Retina (tissue), 1 donor: Measurements from ENCODE around the gene PIEZO2.
"Not testable (repeated sequence)": the region's sequence is repeated elsewhere in the genome, so short reads cannot be mapped to it uniquely, and the experiment has no call there.

Source experiments
- DNase-seq: peaks from one replicate; pipeline ENCODE4 v3.0.0-alpha.2; 2016

PIEZO2 gene

GRCh38 chr18:10890022-10890421 lies 259.3 kb downstream of the PIEZO2 start:
- DNase-seq: no peak

- no peak for DNase-seq
These were observed 270.7 kb downstream of the PIEZO2 start for GRCh38 chr18:10878703-10879102.

- DNase-seq: no peak
These were observed 271.4 kb downstream of the PIEZO2 start for GRCh38 chr18:10877987-10878386.

GRCh38 chr18:10875811-10876210 lies 273.6 kb downstream of the PIEZO2 start:
- no peak for DNase-seq

GRCh38 chr18:10872304-10872703 lies 277.1 kb downstream of the PIEZO2 start:
- no peak for DNase-seq

GRCh38 chr18:10864722-10865121 lies 284.6 kb downstream of the PIEZO2 start:
- no peak for DNase-seq

GRCh38 chr18:10863026-10863425 lies 286.3 kb downstream of the PIEZO2 start:
- no peak for DNase-seq

GRCh38 chr18:10860928-10861327 lies 288.4 kb downstream of the PIEZO2 start:
- DNase-seq: no peak

GRCh38 chr18:10860382-10860781 lies 289.0 kb downstream of the PIEZO2 start:
- no peak for DNase-seq

GRCh38 chr18:10858477-10858876 lies 290.9 kb downstream of the PIEZO2 start:
- DNase-seq: no peak

GRCh38 chr18:10856132-10856531 lies 293.2 kb downstream of the PIEZO2 start:
- no peak for DNase-seq

- no peak for DNase-seq
These were observed 296.7 kb downstream of the PIEZO2 start for GRCh38 chr18:10852385-10853303.

- DNase-seq: peak; percentile 17
These were observed 297.5 kb downstream of the PIEZO2 start for GRCh38 chr18:10851824-10852319.

GRCh38 chr18:10850840-10851239 lies 298.5 kb downstream of the PIEZO2 start:
- no peak for DNase-seq

GRCh38 chr18:10850216-10850615 lies 299.2 kb downstream of the PIEZO2 start:
- DNase-seq: no peak

- DNase-seq: no peak
These were observed 301.5 kb downstream of the PIEZO2 start for GRCh38 chr18:10847907-10848306.

GRCh38 chr18:10847408-10847790 lies 302.0 kb downstream of the PIEZO2 start:
- DNase-seq: no peak

GRCh38 chr18:10846657-10847407 lies 302.5 kb downstream of the PIEZO2 start:
- no peak for DNase-seq

GRCh38 chr18:10846035-10846434 lies 303.3 kb downstream of the PIEZO2 start:
- not testable (repeated sequence) for DNase-seq

GRCh38 chr18:10843565-10843964 lies 305.8 kb downstream of the PIEZO2 start:
- no peak for DNase-seq

GRCh38 chr18:10842861-10843260 lies 306.5 kb downstream of the PIEZO2 start:
- DNase-seq: no peak

GRCh38 chr18:10842371-10842770 lies 307.0 kb downstream of the PIEZO2 start:
- no peak for DNase-seq

GRCh38 chr18:10841203-10841602 lies 308.2 kb downstream of the PIEZO2 start:
- no peak for DNase-seq

- DNase-seq: no peak
These were observed 308.6 kb downstream of the PIEZO2 start for GRCh38 chr18:10840743-10841142.
